ENCODE data around the gene ZNF597.

Gene ZNF597

GRCh38 chr16:3443108-3444031 is at the start of gene ZNF597, which contains the start of gene NAA60:
Gene ZNF597 (minus strand): TSS chr16:3443504. CDS start chr16:3443153, 351 bp downstream.
Gene NAA60 (plus strand): TSS chr16:3443680. CDS start chr16:3476228, 32,548 bp downstream.
- peak; percentile 69 for DNase-seq (ENCODE audit: low read depth)

GRCh38 chr16:3492356-3492755 is 49.1 kb upstream of the ZNF597 start:
- no peak for DNase-seq (ENCODE audit: low read depth)

GRCh38 chr16:3490911-3491629 is 47.8 kb upstream of the ZNF597 start:
- no peak for DNase-seq (ENCODE audit: low read depth)

- no peak for DNase-seq (ENCODE audit: low read depth)
These were observed 45.5 kb upstream of the ZNF597 start for GRCh38 chr16:3488801-3489200.

- no peak for DNase-seq (ENCODE audit: low read depth)
These were observed 44.5 kb upstream of the ZNF597 start for GRCh38 chr16:3487521-3488410.

GRCh38 chr16:3486506-3487215 is 43.4 kb upstream of the ZNF597 start:
- DNase-seq (ENCODE audit: low read depth) = no peak

GRCh38 chr16:3485821-3486505 is 42.7 kb upstream of the ZNF597 start:
- no peak for DNase-seq (ENCODE audit: low read depth)

- DNase-seq (ENCODE audit: low read depth) = no peak
These were observed 41.9 kb upstream of the ZNF597 start for GRCh38 chr16:3485097-3485745.

- no peak for DNase-seq (ENCODE audit: low read depth)
These were observed 41.2 kb upstream of the ZNF597 start for GRCh38 chr16:3484318-3485096.

GRCh38 chr16:3482659-3483241 is 39.4 kb upstream of the ZNF597 start:
- DNase-seq (ENCODE audit: low read depth) = no peak

- DNase-seq (ENCODE audit: low read depth) = no peak
These were observed 38.7 kb upstream of the ZNF597 start for GRCh38 chr16:3481696-3482658.

GRCh38 chr16:3480901-3481695 is 37.8 kb upstream of the ZNF597 start:
- DNase-seq (ENCODE audit: low read depth) = no peak

- DNase-seq (ENCODE audit: low read depth) = no peak
These were observed 36.4 kb upstream of the ZNF597 start for GRCh38 chr16:3479654-3480216.

GRCh38 chr16:3478242-3478925 is 35.1 kb upstream of the ZNF597 start:
- DNase-seq (ENCODE audit: low read depth) = no peak

GRCh38 chr16:3476409-3476808 is 33.1 kb upstream of the ZNF597 start:
- DNase-seq (ENCODE audit: low read depth) = no peak
